ENCODE measurements around the gene HPS1.
"Not testable (repeated sequence)": the region's sequence is repeated elsewhere in the genome, so short reads cannot be mapped to it uniquely, and the experiment has no call there.

The HPS1 gene

GRCh38 chr10:98383134-98383667, 63.5 kb downstream of the HPS1 start:
- H3K9me3 Mint-ChIP-seq; H3K27ac Mint-ChIP-seq; H3K4me1 Mint-ChIP-seq (ENCODE audit: low read depth); H3K36me3 Mint-ChIP-seq (ENCODE audit: low read depth); H3K27me3 Mint-ChIP-seq; H3K4me3 Mint-ChIP-seq: not testable (repeated sequence)

- Mint-ChIP-seq H3K4me3 (no peak overlapping the region), H3K36me3 (ENCODE audit: low read depth) (no peaks in the 10 kb centered on the region), H3K9me3 (no peaks in the 10 kb centered on the region), H3K27ac (no peak overlapping the region), H3K4me1 (ENCODE audit: low read depth) (no peaks in the 10 kb centered on the region), H3K27me3 (no peaks in the 10 kb centered on the region)
Observed at GRCh38 chr10:98382691-98383101, 64.0 kb downstream of the HPS1 start.

GRCh38 chr10:98380493-98381339, 66.0 kb downstream of the HPS1 start:
- Mint-ChIP-seq H3K4me3 (no peak overlapping the region), H3K36me3 (ENCODE audit: low read depth) (peaks cover 5% of the 10 kb centered on the region), H3K27ac (no peak overlapping the region), H3K4me1 (ENCODE audit: low read depth) (no peaks in the 10 kb centered on the region), H3K27me3 (no peaks in the 10 kb centered on the region), H3K9me3 (no peaks in the 10 kb centered on the region)

GRCh38 chr10:98378722-98379121, 68.0 kb downstream of the HPS1 start:
- Mint-ChIP-seq H3K27ac (no peak overlapping the region), H3K9me3 (no peaks in the 10 kb centered on the region), H3K4me3 (no peak overlapping the region), H3K36me3 (ENCODE audit: low read depth) (peaks cover 5% of the 10 kb centered on the region), H3K27me3 (peaks cover 4% of the 10 kb centered on the region), H3K4me1 (ENCODE audit: low read depth) (no peaks in the 10 kb centered on the region)

- H3K4me1 Mint-ChIP-seq (ENCODE audit: low read depth), result no peaks in the 10 kb centered on the region
- H3K27ac Mint-ChIP-seq, result no peak overlapping the region
- no peak overlapping the region for H3K4me3 Mint-ChIP-seq
- H3K36me3 Mint-ChIP-seq (ENCODE audit: low read depth), result peaks cover 5% of the 10 kb centered on the region
- H3K27me3 Mint-ChIP-seq, result peaks cover 4% of the 10 kb centered on the region
- H3K9me3 Mint-ChIP-seq, result no peaks in the 10 kb centered on the region
Observed at GRCh38 chr10:98377536-98377935, 69.2 kb downstream of the HPS1 start.

GRCh38 chr10:98377001-98377400, 69.7 kb downstream of the HPS1 start:
- no peaks in the 10 kb centered on the region for H3K4me1 Mint-ChIP-seq (ENCODE audit: low read depth)
- no peaks in the 10 kb centered on the region for H3K9me3 Mint-ChIP-seq
- H3K4me3 Mint-ChIP-seq, result no peak overlapping the region
- H3K27me3 Mint-ChIP-seq, result peaks cover 4% of the 10 kb centered on the region
- H3K27ac Mint-ChIP-seq, result no peak overlapping the region
- H3K36me3 Mint-ChIP-seq (ENCODE audit: low read depth), result peaks cover 5% of the 10 kb centered on the region

GRCh38 chr10:98376485-98376884, 70.2 kb downstream of the HPS1 start:
- Mint-ChIP-seq H3K4me1 (ENCODE audit: low read depth) (no peaks in the 10 kb centered on the region), H3K36me3 (ENCODE audit: low read depth) (peaks cover 5% of the 10 kb centered on the region), H3K4me3 (no peak overlapping the region), H3K27me3 (peaks cover 4% of the 10 kb centered on the region), H3K9me3 (no peaks in the 10 kb centered on the region), H3K27ac (no peak overlapping the region)

- H3K27ac Mint-ChIP-seq, result no peak overlapping the region
- peaks cover 4% of the 10 kb centered on the region for H3K27me3 Mint-ChIP-seq
- no peaks in the 10 kb centered on the region for H3K9me3 Mint-ChIP-seq
- H3K4me1 Mint-ChIP-seq (ENCODE audit: low read depth), result no peaks in the 10 kb centered on the region
- H3K4me3 Mint-ChIP-seq, result no peak overlapping the region
- H3K36me3 Mint-ChIP-seq (ENCODE audit: low read depth), result peaks cover 5% of the 10 kb centered on the region
Observed at GRCh38 chr10:98374217-98374985, 72.3 kb downstream of the HPS1 start.

- peaks cover 5% of the 10 kb centered on the region for H3K36me3 Mint-ChIP-seq (ENCODE audit: low read depth)
- no peaks in the 10 kb centered on the region for H3K4me1 Mint-ChIP-seq (ENCODE audit: low read depth)
- H3K27ac Mint-ChIP-seq, result no peak overlapping the region
- H3K4me3 Mint-ChIP-seq, result no peak overlapping the region
- H3K9me3 Mint-ChIP-seq, result no peaks in the 10 kb centered on the region
- H3K27me3 Mint-ChIP-seq, result peaks cover 4% of the 10 kb centered on the region
Observed at GRCh38 chr10:98373260-98374040, 73.3 kb downstream of the HPS1 start.

- Mint-ChIP-seq H3K27me3 (peaks cover 4% of the 10 kb centered on the region), H3K36me3 (ENCODE audit: low read depth) (no peaks in the 10 kb centered on the region), H3K27ac (no peak overlapping the region), H3K9me3 (no peaks in the 10 kb centered on the region), H3K4me3 (no peak overlapping the region), H3K4me1 (ENCODE audit: low read depth) (no peaks in the 10 kb centered on the region)
Observed at GRCh38 chr10:98370831-98371820, 75.6 kb downstream of the HPS1 start.

- Mint-ChIP-seq H3K27me3 (peaks cover 4% of the 10 kb centered on the region), H3K4me3 (no peak overlapping the region), H3K4me1 (ENCODE audit: low read depth) (no peaks in the 10 kb centered on the region), H3K27ac (no peak overlapping the region), H3K36me3 (ENCODE audit: low read depth) (no peaks in the 10 kb centered on the region), H3K9me3 (no peaks in the 10 kb centered on the region)
Observed at GRCh38 chr10:98369801-98370200, 76.9 kb downstream of the HPS1 start.

GRCh38 chr10:98368644-98369043, 78.1 kb downstream of the HPS1 start:
- Mint-ChIP-seq H3K27me3 (no peaks in the 10 kb centered on the region), H3K4me3 (no peak overlapping the region), H3K4me1 (ENCODE audit: low read depth) (no peaks in the 10 kb centered on the region), H3K9me3 (no peaks in the 10 kb centered on the region), H3K27ac (no peak overlapping the region), H3K36me3 (ENCODE audit: low read depth) (no peaks in the 10 kb centered on the region)

GRCh38 chr10:98367604-98368451, 78.9 kb downstream of the HPS1 start:
- no peaks in the 10 kb centered on the region for H3K36me3 Mint-ChIP-seq (ENCODE audit: low read depth)
- no peaks in the 10 kb centered on the region for H3K9me3 Mint-ChIP-seq
- no peak overlapping the region for H3K27ac Mint-ChIP-seq
- H3K27me3 Mint-ChIP-seq, result no peaks in the 10 kb centered on the region
- no peak overlapping the region for H3K4me3 Mint-ChIP-seq
- no peaks in the 10 kb centered on the region for H3K4me1 Mint-ChIP-seq (ENCODE audit: low read depth)
